Heart right ventricle (tissue), 16 donors: ENCODE measurements around the gene RPSA. TPM values are rescaled to one million over a fixed set of nuclear protein-coding genes. Genes with fewer than 3 reads are reported as not detected.

Source experiments
- ATAC-seq, 8 donors: fragments of 200-7000 bp; cut with Tn5 transposase; one replicate each; pipeline ENCODE4 v1.9.1; 2020; ENCODE audit warnings: mild to moderate bottlenecking in 8 of 8, moderate library complexity in 8 of 8, moderate number of reproducible peaks in 1 of 8
- DNase-seq, 2 donors: peaks; one replicate each; pipeline ENCODE4 v3.0.0-alpha.2; 2020
- H3K27ac ChIP-seq, 10 donors: fragments of 200-600 bp; sonication (generic) in 2 of 10; one replicate each; pipeline versions ENCODE4 v1.5.0 to v1.8.0; 2020 to 2022; ENCODE audit warnings: mild to moderate bottlenecking in 3 of 10
- H3K27me3 ChIP-seq, 7 donors: fragments of 200-600 bp; one replicate each; pipeline ENCODE4 v1.8.0; 2021 to 2022; ENCODE audit warnings: mild to moderate bottlenecking in 2 of 7
- H3K36me3 ChIP-seq, 9 donors: fragments of 200-600 bp; sonication (generic) in 1 of 9; one replicate each; pipeline versions ENCODE4 v1.5.0 to v1.8.0; 2020 to 2022; ENCODE audit warnings: mild to moderate bottlenecking in 2 of 9
- H3K4me1 ChIP-seq, 9 donors: fragments of 200-600 bp; sonication (generic) in 1 of 9; one replicate each; pipeline versions ENCODE4 v1.5.0 to v1.8.0; 2020 to 2022; ENCODE audit warnings: mild to moderate bottlenecking in 4 of 9
- H3K4me3 ChIP-seq, 10 donors: fragments of 200-600 bp; sonication (generic) in 2 of 10; one replicate each; pipeline versions ENCODE4 v1.5.0 to v1.8.0; 2020 to 2022; ENCODE audit warnings: mild to moderate bottlenecking in 7 of 10, moderate library complexity in 2 of 10
- H3K9me3 ChIP-seq, 11 donors: fragments of 200-600 bp in 10 of 11; sonication (generic) in 2 of 11; one replicate each; pipeline versions ENCODE4 v1.5.0 to v1.8.0; 2013 to 2022; ENCODE audit warnings: mild to moderate bottlenecking in 2 of 11, control low read depth in 1 of 11, moderate library complexity in 1 of 11
- CTCF ChIP-seq, 9 donors: fragments of 200-600 bp; sonication (generic) in 2 of 9; IDR thresholded peaks; one replicate each; pipeline versions ENCODE4 v1.5.0 to v1.8.0; 2021 to 2022; ENCODE audit warnings: antibody characterized with exemption in 9 of 9, mild to moderate bottlenecking in 5 of 9, moderate library complexity in 1 of 9
- WGBS, 2 donors: extraction: QIAGEN DNeasy Blood & Tissue Kit; methylation state at CpG; one replicate each; pipeline ENCODE4 v1.1.7; 2013; ENCODE audit warnings: inconsistent platforms in 1 of 2; 5-methylcytosine and 5-hydroxymethylcytosine counted together
- intact Hi-C, 10 donors: fragments of 100-400 bp; cut with DNase I; formaldehyde crosslinking; loops; one replicate each; pipeline versions ENCODE4 v1.11.1 to v1.14.2; 2022
- polyA plus RNA-seq, 2 donors: library from polyadenylated mRNA; stranded (reverse); fragments of 200-250 nt; gene quantifications; one replicate each; pipeline ENCODE4 v1.2.3, GENCODE V29; 2013
- total RNA-seq, 10 donors: library from RNA; stranded (reverse); fragmentation: NEBNext Ultra II Directional in 3 of 10; extraction: Animal tissue kit (Norgen Biotek cat#: 25700) in 3 of 10; gene quantifications; one replicate each; pipeline versions ENCODE4 v1.2.1 to v1.2.4, GENCODE V29; 2021 to 2023
- donor health status: Arrhythmogenic right ventricular cardiomyopathy.
- donor health status: ischemic (EF 13 %, LVEDD 7.1; RV severe dilation, severe dysfunction).
- donor health status: healthy with polysubstance abuse.
- donor health status: DM: no; HTN: yes; CAD: no.
- donor health status: DM: no; HTN: no; CAD: no.
- donor health status: ischemic (EF 25% LVEDD 6.9; RV normal size, moderate dysfunction).
- donor health status: ischemic (EF 25% LVEDD 5.7; RV mildly dilated, moderate dysfunction).
- donor health status: healthy.
- donor health status: DM: yes; HTN: yes; CAD: no.
- donor health status: Ischemic cardiomyopathy.
- donor health status: ischemic (EF 35%, LVEDD 5.7; RV mildly dilated, moderate dysfunction).
- donor health status: nonischemic (EF 11% LVEDD 7.7; RV severe dilation, severe dysfunction).
- donor health status: DM: yes; HTN: yes; CAD: no.
- donor health status: PGD.
- donor health status: ischemic (EF 29% LVEDD 5.4; RV normal size, mild dysfunction).
- donor health status: nonischemic (EF 23%, LVEDD 6.1; RV moderate dilation, normal function).

The RPSA gene
- total and polyA plus RNA-seq, 12 donors, result 350 to 1,493 (median 410) TPM

- ATAC-seq, result peak in 4 of 8 donors; percentile 36 to 54 (median 48)
- Histone ChIP-seq H3K4me1 (peaks cover 0 to 7% (median 6%) of the 10 kb centered on the region in 9 donors), H3K9me3 (no peaks in the 10 kb centered on the region), H3K27ac (no peak overlapping the region), H3K4me3 (no peak overlapping the region), H3K27me3 (peaks cover 0 to 14% (median 0%) of the 10 kb centered on the region in 7 donors), H3K36me3 (no peaks in the 10 kb centered on the region)
- DNase-seq, result no peak
- TF ChIP-seq CTCF (IDR thresholded peaks at IDR 0.05), result peak in 8 of 9 donors; percentile 37 to 68 (median 58)
- intact Hi-C loops, result no loop called here
- 27 to 33% methylated on average over 4 of the region's 4 CpGs for WGBS, 2 donors
These were observed 28.4 kb upstream of the RPSA start for GRCh38 chr3:39378088-39378487.

GRCh38 chr3:39378957-39379777 lies 27.4 kb upstream of the RPSA start:
- ATAC-seq, result no peak
- intact Hi-C loops, result no loop called here
- no peaks in the 10 kb centered on the region for H3K36me3 ChIP-seq

GRCh38 chr3:39379778-39380155 lies 26.8 kb upstream of the RPSA start:
- Histone ChIP-seq H3K9me3 (no peaks in the 10 kb centered on the region), H3K27me3 (peaks cover 0 to 14% (median 0%) of the 10 kb centered on the region in 7 donors), H3K36me3 (no peaks in the 10 kb centered on the region), H3K27ac (no peak overlapping the region), H3K4me1 (peaks cover 4 to 16% (median 12%) of the 10 kb centered on the region in 9 donors), H3K4me3 (no peak overlapping the region)
- intact Hi-C loops, result loop anchor here in 3 of 10 donors (10.0 kb wide), 3 partner anchors 235 to 275 kb away; partner anchors contain the start of genes GORASP1 (in 1 of the 3) and TTC21A (in 1 of the 3)
- ATAC-seq, result no peak
- WGBS, 2 donors, result 83 to 93% methylated on average over 5 of the region's 5 CpGs
- no peak for TF ChIP-seq CTCF (IDR thresholded peaks at IDR 0.05)
- no peak for DNase-seq

More at GRCh38 chr3:39378957-39379777, 27.4 kb upstream of the RPSA start:
- peaks cover 0 to 14% (median 0%) of the 10 kb centered on the region in 7 donors for H3K27me3 ChIP-seq
- no peak for TF ChIP-seq CTCF (IDR thresholded peaks at IDR 0.05)
- H3K27ac ChIP-seq, result no peak overlapping the region
- H3K9me3 ChIP-seq, result no peaks in the 10 kb centered on the region
- DNase-seq, result no peak
- WGBS, 2 donors, result 94 to 95% methylated on average over 10 of the region's 10 CpGs
- peaks cover 0 to 11% (median 6%) of the 10 kb centered on the region in 9 donors for H3K4me1 ChIP-seq
- H3K4me3 ChIP-seq, result no peak overlapping the region

- intact Hi-C loops, result loop anchor here in 3 of 10 donors (10.0 kb wide), 3 partner anchors 237 to 277 kb away; partner anchors contain the start of genes GORASP1 (in 1 of the 3) and TTC21A (in 1 of the 3)
- 96% methylated on average over 3 of the region's 3 CpGs for WGBS, 2 donors
- TF ChIP-seq CTCF (IDR thresholded peaks at IDR 0.05), result no peak
- no peak overlapping the region for H3K4me3 ChIP-seq
- ATAC-seq, result no peak
- no peak overlapping the region for H3K27ac ChIP-seq
- H3K36me3 ChIP-seq, result no peaks in the 10 kb centered on the region
- peaks cover 0 to 7% (median 0%) of the 10 kb centered on the region in 7 donors for H3K27me3 ChIP-seq
- DNase-seq, result no peak
- H3K9me3 ChIP-seq, result no peaks in the 10 kb centered on the region
- peaks cover 4 to 30% (median 23%) of the 10 kb centered on the region in 9 donors for H3K4me1 ChIP-seq
These were observed 25.1 kb upstream of the RPSA start for GRCh38 chr3:39381432-39381831.
